ENCODE data around the gene OMP. TPM values are rescaled to one million over a fixed set of nuclear protein-coding genes. Genes with fewer than 3 reads are reported as not detected.

Gene OMP
- total RNA-seq, 2 donors from 2014 or later = 0.76 TPM; not detected in 1

DNA sequence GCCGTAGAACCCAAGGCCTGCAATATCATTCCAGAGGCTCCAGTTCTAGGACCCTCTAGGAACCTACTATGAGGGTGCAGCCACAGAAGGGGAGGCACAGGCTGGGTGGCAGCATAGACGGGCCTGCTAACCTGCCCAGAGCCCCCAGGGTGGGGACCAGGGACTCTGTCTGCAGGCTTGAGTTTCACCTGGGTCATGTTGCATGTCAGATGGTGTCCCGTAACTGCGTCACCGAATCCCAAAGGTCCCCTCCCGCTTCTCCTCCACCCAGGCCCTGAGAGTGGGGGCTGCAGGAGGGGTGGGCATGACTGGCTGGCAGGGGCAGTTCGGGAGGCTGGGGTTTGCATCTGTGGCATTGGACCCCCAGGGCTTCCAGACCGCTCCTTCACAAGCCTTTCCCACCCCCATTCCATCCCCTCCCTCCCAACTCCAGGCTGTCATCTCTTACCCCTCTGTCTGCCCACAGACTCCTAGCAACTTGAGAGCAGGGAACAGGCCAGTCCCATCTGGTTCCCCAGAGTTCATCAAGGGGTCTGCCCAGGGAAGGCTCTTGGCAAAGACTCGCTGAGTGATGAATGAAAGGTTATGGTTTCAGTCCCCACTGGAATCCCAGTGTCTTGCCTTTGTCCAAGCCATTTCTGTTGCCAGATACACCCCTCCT, 41.7 kb downstream of the OMP start:
- intact Hi-C loops (cut with DNase I) = no loop called here
- no peak for DNase-seq (ENCODE audit: low spot score)

GRCh38 chr11:77144857-77145428, 42.3 kb downstream of the OMP start:
- intact Hi-C loops (cut with DNase I) = no loop called here
- DNase-seq (ENCODE audit: low spot score) = no peak

DNA sequence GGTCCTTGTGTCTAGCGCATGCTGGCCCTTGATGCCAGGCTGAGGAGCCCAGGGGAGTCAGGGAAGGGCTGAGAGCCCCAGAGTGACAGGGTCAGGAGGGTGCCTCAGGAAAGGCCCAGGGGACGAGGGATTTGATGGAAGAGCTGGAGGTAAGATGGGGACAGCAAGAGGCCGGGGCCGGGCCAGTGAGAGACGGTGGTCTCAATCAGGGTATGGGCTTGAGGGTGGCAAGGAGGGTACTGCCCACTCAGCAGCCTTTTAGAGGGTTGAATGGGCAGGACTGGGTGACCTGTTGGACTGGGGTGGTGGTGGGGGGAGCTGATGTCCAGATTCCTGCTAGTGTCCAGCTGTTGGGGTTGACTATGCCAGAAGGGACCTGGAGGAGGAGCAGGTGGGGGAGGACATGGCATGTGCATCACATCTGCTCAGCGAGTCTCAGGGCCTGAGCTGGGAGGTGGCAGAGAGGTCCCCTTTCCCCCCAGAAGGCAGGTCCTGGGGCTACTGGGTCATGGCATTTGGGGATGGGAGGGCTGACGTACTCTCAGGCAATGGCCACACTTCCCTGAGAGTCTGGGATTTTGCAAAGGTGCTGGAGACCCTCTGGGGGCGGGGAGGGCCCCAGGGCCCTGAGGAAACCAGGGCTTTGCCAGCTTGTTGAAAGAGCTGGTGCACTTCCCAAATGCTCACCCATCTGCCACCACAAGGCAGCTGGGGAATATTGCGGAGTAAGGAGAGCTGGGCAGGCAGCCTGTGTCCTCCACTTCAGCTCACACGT, 43.8 kb downstream of the OMP start:
- intact Hi-C loops (cut with DNase I) = no loop called here
- DNase-seq (ENCODE audit: low spot score) = no peak

DNA sequence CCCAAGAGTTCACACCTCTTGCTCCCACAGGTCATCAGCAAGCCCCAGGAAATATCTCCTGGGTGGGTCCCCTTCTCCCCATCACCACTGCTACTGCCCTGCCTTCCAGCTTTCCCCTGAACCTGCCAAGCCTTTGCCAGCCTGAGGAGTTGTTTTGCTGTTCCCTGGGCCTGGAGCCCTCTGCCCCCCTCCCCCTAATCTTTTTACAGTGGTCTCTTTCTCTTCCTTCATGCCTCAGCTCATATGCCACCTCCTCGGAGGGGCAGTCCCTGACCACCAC, 44.3 kb downstream of the OMP start:
- DNase-seq (ENCODE audit: low spot score) = no peak

GRCh38 chr11:77147668-77148321, 45.2 kb downstream of the OMP start:
- intact Hi-C loops (cut with DNase I) = no loop called here
- no peak for DNase-seq (ENCODE audit: low spot score)

More for the DNA sequence above, 44.3 kb downstream of the OMP start:
- intact Hi-C loops (cut with DNase I) = no loop called here

- DNase-seq (ENCODE audit: low spot score) = no peak
- intact Hi-C loops (cut with DNase I) = no loop called here
These were observed 46.5 kb downstream of the OMP start for GRCh38 chr11:77148963-77149715.

DNA sequence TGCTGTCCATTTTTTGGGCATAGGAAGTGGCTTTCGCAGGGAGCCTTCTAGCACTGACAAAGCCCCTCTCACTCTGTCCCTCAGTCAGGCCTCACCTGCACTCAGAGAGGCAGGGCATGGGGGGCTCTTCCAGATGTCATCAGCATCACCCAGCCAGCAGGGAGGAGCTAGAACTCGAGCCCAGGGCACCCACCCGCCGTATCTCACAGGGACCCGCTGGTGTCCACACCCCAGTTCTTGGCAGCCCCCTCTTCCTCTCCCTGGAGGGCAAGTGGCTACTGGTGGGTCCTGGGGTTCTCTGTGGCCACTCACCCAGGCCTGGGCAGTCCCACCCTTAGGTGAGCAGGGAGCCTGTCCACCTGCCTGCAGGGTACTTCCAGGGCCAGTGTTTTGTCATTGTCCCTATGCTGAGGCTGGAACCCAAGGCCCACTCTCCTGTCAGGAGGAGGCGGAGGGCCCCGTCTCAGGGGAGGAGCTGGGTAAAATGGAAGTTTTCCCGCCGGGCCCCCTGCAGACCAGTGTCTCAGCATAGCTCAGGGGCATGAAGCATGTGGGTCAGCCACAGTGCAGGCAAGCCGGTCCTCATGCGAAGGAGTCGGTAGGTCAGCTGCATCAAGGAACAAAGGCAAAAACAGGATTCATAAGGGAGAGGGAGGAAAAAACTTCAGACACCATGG, 47.2 kb downstream of the OMP start:
- no peak for DNase-seq (ENCODE audit: low spot score)
- intact Hi-C loops (cut with DNase I) = no loop called here

- DNase-seq (ENCODE audit: low spot score) = no peak
- intact Hi-C loops (cut with DNase I) = no loop called here
These were observed 48.2 kb downstream of the OMP start for GRCh38 chr11:77150836-77151235.

- intact Hi-C loops (cut with DNase I) = no loop called here
- no peak for DNase-seq (ENCODE audit: low spot score)
These were observed 49.3 kb downstream of the OMP start for GRCh38 chr11:77151804-77152509.

- DNase-seq (ENCODE audit: low spot score) = no peak
- intact Hi-C loops (cut with DNase I) = no loop called here
These were observed 50.2 kb downstream of the OMP start for GRCh38 chr11:77152846-77153245.

Other genes with a start within 250 kb of the OMP start
- 10 to 100 TPM; 22.0 to 27.0 TPM for gene ACER3, start 241.9 kb upstream of the OMP start, total RNA-seq
- gene B3GNT6, start 68.4 kb upstream of the OMP start, total RNA-seq = not detected
- gene CAPN5, start 35.9 kb upstream of the OMP start, total RNA-seq = 10 to 100 TPM; 14.4 to 23.4 TPM
- gene MYO7A, start 25.4 kb downstream of the OMP start, total RNA-seq = 10 to 100 TPM; 12.2 to 17.3 TPM
- not detected for gene GDPD4, start 198.8 kb downstream of the OMP start, total RNA-seq